GM18526 (cell line): ENCODE measurements around the gene LIPH.

Experiments used
- POLR2A ChIP-seq: IDR thresholded peaks from 3 replicates; pipeline ENCODE4 v1.6.1; 2011; ENCODE audit not compliant: insufficient read length; ENCODE audit errors: extremely low read depth

The LIPH gene

GRCh38 chr3:185473290-185473815 lies 79.0 kb downstream of the LIPH start:
- no peak for TF ChIP-seq POLR2A

- no peak for TF ChIP-seq POLR2A
Measured at GRCh38 chr3:185470323-185470722, 82.1 kb downstream of the LIPH start.

- TF ChIP-seq POLR2A: no peak
Measured at GRCh38 chr3:185469542-185469941, 82.8 kb downstream of the LIPH start.

GRCh38 chr3:185465471-185465870 lies 86.9 kb downstream of the LIPH start:
- no peak for TF ChIP-seq POLR2A

GRCh38 chr3:185460719-185461350 lies 91.6 kb downstream of the LIPH start:
- no peak for TF ChIP-seq POLR2A

- no peak for TF ChIP-seq POLR2A
Measured at GRCh38 chr3:185460309-185460708, 92.1 kb downstream of the LIPH start.

- no peak for TF ChIP-seq POLR2A
Measured at GRCh38 chr3:185457376-185457775, 95.0 kb downstream of the LIPH start.
